HEK293 (cell line): ENCODE data around the gene RHEX.
A peak's percentile ranks its signal among the peaks of the same experiment; 100 is the strongest.

Experiments
- CTCF ChIA-PET: fragments of 350-600 bp; formaldehyde crosslinking; extraction: SDS; loops from one replicate; lab custom pipeline; 2021; ENCODE audit warnings: antibody characterized with exemption; lab: Yijun Ruan, JAX
- POLR2A ChIA-PET: fragments of 300-600 bp; formaldehyde crosslinking; extraction: SDS; loops from one replicate; lab custom pipeline; 2020; ENCODE audit warnings: antibody characterized with exemption, inconsistent platforms; lab: Yijun Ruan, JAX
- H3K27ac ChIP-seq: fragments of 200-500 bp; sonication (Bioruptor generic); 2 replicates; pipeline ENCODE4 v1.5.1; 2014; ENCODE audit warnings: low read depth, low read length, control low read depth, inconsistent platforms; ENCODE audit errors: extremely low read depth
- H3K36me3 ChIP-seq, 2 experiments: fragments of 200-500 bp in 1 of 2; sonication (Bioruptor generic) in 1 of 2; 1 replicate in 1 of 2; 2 replicates in 1 of 2; pipeline ENCODE4 v1.5.1; 2014 to 2017; ENCODE audit warnings: inconsistent platforms in 2 of 2, low read length in 2 of 2; ENCODE audit not compliant: control insufficient read depth in 2 of 2, insufficient read depth in 1 of 2
- H3K4me1 ChIP-seq: fragments of 200-500 bp; sonication (Bioruptor generic); 2 replicates; pipeline ENCODE4 v1.5.1; 2014; ENCODE audit warnings: mild to moderate bottlenecking, low read length, inconsistent platforms; ENCODE audit not compliant: control insufficient read depth, insufficient read depth
- H3K4me3 ChIP-seq: 2 replicates; pipeline ENCODE4 v1.5.1; 2011; ENCODE audit warnings: low read depth, mild to moderate bottlenecking, control low read depth, low read length, moderate library complexity
- H3K9me3 ChIP-seq: fragments of 200-500 bp; sonication (Bioruptor generic); 2 replicates; pipeline ENCODE4 v1.5.1; 2014; ENCODE audit warnings: low read depth, low read length, inconsistent platforms; ENCODE audit not compliant: control insufficient read depth, insufficient read depth
- HIC1 ChIP-seq: fragments of 450-650 bp; formaldehyde crosslinking; IDR thresholded peaks from 2 replicates; pipeline ENCODE4 v1.5.1; 2016; ENCODE audit warnings: missing biosample characterization, missing genetic modification characterization
- OSR2 ChIP-seq: fragments of 450-650 bp; formaldehyde crosslinking; IDR thresholded peaks from 2 replicates; pipeline ENCODE4 v1.5.1; 2016; ENCODE audit warnings: missing biosample characterization, missing genetic modification characterization
- PRDM6 ChIP-seq: fragments of 450-650 bp; formaldehyde crosslinking; IDR thresholded peaks from 2 replicates; pipeline ENCODE4 v1.5.1; 2017; ENCODE audit warnings: missing biosample characterization, missing genetic modification characterization
- ZBTB11 ChIP-seq: fragments of 450-650 bp; formaldehyde crosslinking; conservative IDR thresholded peaks from 2 replicates; pipeline ENCODE4 v1.5.1; 2016; ENCODE audit warnings: low read depth, missing biosample characterization, missing genetic modification characterization
- ZBTB8A ChIP-seq: fragments of 450-650 bp; formaldehyde crosslinking; IDR thresholded peaks from 2 replicates; pipeline ENCODE4 v1.5.1; 2016; ENCODE audit warnings: missing biosample characterization, missing genetic modification characterization
- ZFP37 ChIP-seq: fragments of 450-650 bp; formaldehyde crosslinking; IDR thresholded peaks from 2 replicates; pipeline ENCODE4 v1.5.1; 2016; ENCODE audit warnings: missing biosample characterization, missing genetic modification characterization
- ZNF140 ChIP-seq: fragments of 450-650 bp; formaldehyde crosslinking; IDR thresholded peaks from 2 replicates; pipeline ENCODE4 v1.5.1; 2016; ENCODE audit warnings: missing biosample characterization, missing genetic modification characterization
- ZNF18 ChIP-seq: fragments of 450-650 bp; formaldehyde crosslinking; IDR thresholded peaks from 2 replicates; pipeline ENCODE4 v1.5.1; 2016; ENCODE audit warnings: missing biosample characterization, missing genetic modification characterization
- ZNF350 ChIP-seq: fragments of 450-650 bp; formaldehyde crosslinking; IDR thresholded peaks from 2 replicates; pipeline ENCODE4 v1.5.0; 2017; ENCODE audit warnings: missing biosample characterization, mild to moderate bottlenecking, missing genetic modification characterization
- ZNF398 ChIP-seq: fragments of 450-650 bp; formaldehyde crosslinking; IDR thresholded peaks from 2 replicates; pipeline ENCODE4 v1.5.1; 2017; ENCODE audit warnings: missing biosample characterization, missing genetic modification characterization
- ZNF433 ChIP-seq: fragments of 450-650 bp; formaldehyde crosslinking; IDR thresholded peaks from 2 replicates; pipeline ENCODE4 v1.5.1; 2016; ENCODE audit warnings: missing biosample characterization, missing genetic modification characterization, low read depth
- ZNF580 ChIP-seq: fragments of 450-650 bp; formaldehyde crosslinking; IDR thresholded peaks from 2 replicates; pipeline ENCODE4 v1.5.1; 2016; ENCODE audit warnings: missing biosample characterization, missing genetic modification characterization
- ZNF660 ChIP-seq: fragments of 450-650 bp; IDR thresholded peaks from 2 replicates; pipeline ENCODE4 v1.5.1; 2018; ENCODE audit warnings: missing biosample characterization, mild to moderate bottlenecking, missing genetic modification characterization

The RHEX gene

GRCh38 chr1:206065547-206066145 lies 12.7 kb downstream of the RHEX start:
- Histone ChIP-seq H3K4me1 (no peaks in the 10 kb centered on the region), H3K4me3 (no peak overlapping the region), H3K36me3 (no peaks in the 10 kb centered on the region), H3K9me3 (no peaks in the 10 kb centered on the region), H3K27ac (no peak overlapping the region)
- ChIA-PET CTCF (no interaction called here), POLR2A (no interaction called here)
- TF ChIP-seq ZNF350 (tag by site-specific recombination) (no peak), ZFP37 (tag by site-specific recombination) (0 out of 2 replicates have a peak, but pooled peaks have one; percentile 62)

- ChIA-PET POLR2A (no interaction called here), CTCF (no interaction called here)
- no peaks in the 10 kb centered on the region for H3K9me3 ChIP-seq
- no peaks in the 10 kb centered on the region for H3K36me3 ChIP-seq
- no peak overlapping the region for H3K4me3 ChIP-seq
- no peaks in the 10 kb centered on the region for H3K4me1 ChIP-seq
- TF ChIP-seq ZNF140 (tag by site-specific recombination): no peak
- TF ChIP-seq ZNF660: no peak
- TF ChIP-seq ZNF350 (tag by site-specific recombination): no peak
- TF ChIP-seq OSR2 (tag by site-specific recombination): no peak
- TF ChIP-seq ZNF433 (tag by site-specific recombination): no peak
- TF ChIP-seq ZNF18: no peak
- TF ChIP-seq PRDM6 (tag by site-specific recombination): no peak
- TF ChIP-seq ZBTB11 (tag by site-specific recombination): no peak
- no peak for TF ChIP-seq ZNF398 (tag by site-specific recombination)
- TF ChIP-seq ZBTB8A: no peak
- TF ChIP-seq HIC1 (tag by site-specific recombination): no peak
- no peak for TF ChIP-seq ZNF580 (tag by site-specific recombination)
- no peak overlapping the region for H3K27ac ChIP-seq
These were observed 13.7 kb downstream of the RHEX start for GRCh38 chr1:206066479-206067171.
